GM23338 (cell line): ENCODE measurements around the gene RBM8A. TPM values are rescaled to one million over a fixed set of nuclear protein-coding genes. Genes with fewer than 3 reads are reported as not detected.
A peak's percentile ranks its signal among the peaks of the same experiment; 100 is the strongest.

Source experiments
- ATAC-seq: fragments of 200-7000 bp; cut with Tn5 transposase; 3 replicates; pipeline ENCODE4 v1.9.1; 2020
- DNase-seq: peaks from one replicate; pipeline ENCODE4 v3.0.0-alpha.2; 2015; ENCODE audit warnings: low spot score
- H2AFZ ChIP-seq: fragments of 200-600 bp; sonication (generic); 2 replicates; pipeline ENCODE4 v1.8.0; 2016; ENCODE audit warnings: antibody characterized with exemption, mild to moderate bottlenecking, moderate library complexity
- H3F3A ChIP-seq: fragments of 200-600 bp; sonication (generic); replicated peaks from 2 replicates; pipeline ENCODE4 v1.8.0; 2017; ENCODE audit warnings: antibody characterized with exemption, mixed run types, low read depth
- H3K27ac ChIP-seq: fragments of 200-600 bp; sonication (generic); 2 replicates; pipeline ENCODE4 v1.6.1; 2016; ENCODE audit warnings: low read depth
- H3K27me3 ChIP-seq: fragments of 200-600 bp; sonication (generic); 2 replicates; pipeline ENCODE4 v1.8.0; 2016; ENCODE audit warnings: mild to moderate bottlenecking, mixed run types, moderate library complexity; ENCODE audit not compliant: insufficient read depth
- H3K36me3 ChIP-seq: fragments of 200-600 bp; sonication (generic); 2 replicates; pipeline ENCODE4 v1.8.0; 2016; ENCODE audit warnings: mild to moderate bottlenecking; ENCODE audit not compliant: insufficient read depth
- H3K4me1 ChIP-seq: fragments of 200-600 bp; sonication (generic); 2 replicates; pipeline ENCODE4 v1.8.0; 2016; ENCODE audit warnings: mild to moderate bottlenecking, moderate library complexity; ENCODE audit not compliant: insufficient read depth
- H3K4me2 ChIP-seq: fragments of 200-600 bp; sonication (generic); 2 replicates; pipeline ENCODE4 v1.7.1; 2017; ENCODE audit warnings: mixed run types
- H3K4me3 ChIP-seq: fragments of 200-600 bp; sonication (generic); 2 replicates; pipeline ENCODE4 v1.6.1; 2016; ENCODE audit warnings: mixed run types
- H3K79me2 ChIP-seq: fragments of 200-600 bp; sonication (generic); replicated peaks from 2 replicates; pipeline ENCODE4 v1.8.0; 2017; ENCODE audit warnings: mild to moderate bottlenecking; ENCODE audit not compliant: insufficient read depth
- H3K9me2 ChIP-seq: fragments of 200-600 bp; sonication (generic); 2 replicates; pipeline ENCODE4 v1.8.0; 2017; ENCODE audit not compliant: insufficient read depth
- H4K20me1 ChIP-seq: fragments of 200-600 bp; sonication (generic); replicated peaks from 2 replicates; pipeline ENCODE4 v1.8.0; 2017; ENCODE audit warnings: mild to moderate bottlenecking; ENCODE audit not compliant: insufficient read depth
- H3K27ac Mint-ChIP-seq: 2 replicates; pipeline ENCODE4 v1.8.0; 2020; ENCODE audit warnings: inconsistent platforms, mild to moderate bottlenecking, moderate library complexity, mixed read lengths
- H3K27me3 Mint-ChIP-seq: 3 replicates; pipeline ENCODE4 v1.8.0; 2022; ENCODE audit warnings: low read depth, mild to moderate bottlenecking, moderate library complexity, mixed read lengths, inconsistent platforms; ENCODE audit not compliant: insufficient read depth, poor library complexity
- H3K36me3 Mint-ChIP-seq: 3 replicates; pipeline ENCODE4 v1.8.0; 2021; ENCODE audit warnings: low read depth, mild to moderate bottlenecking, inconsistent platforms, moderate library complexity, mixed read lengths
- H3K4me1 Mint-ChIP-seq: 3 replicates; pipeline ENCODE4 v1.8.0; 2020; ENCODE audit warnings: mild to moderate bottlenecking, inconsistent platforms, mixed read lengths
- H3K4me3 Mint-ChIP-seq: 3 replicates; pipeline ENCODE4 v1.8.0; 2021; ENCODE audit warnings: moderate library complexity, mild to moderate bottlenecking, inconsistent platforms, mixed read lengths
- H3K9me3 Mint-ChIP-seq: 3 replicates; pipeline ENCODE4 v1.8.0; 2020; ENCODE audit warnings: moderate library complexity, mild to moderate bottlenecking, inconsistent platforms, mixed read lengths
- CREB1 ChIP-seq: fragments of 250-450 bp; sonication (Bioruptor Pico); IDR thresholded peaks from 2 replicates; pipeline ENCODE4 v1.5.0; 2020; ENCODE audit warnings: low read depth, mild to moderate bottlenecking, moderate library complexity
- EZH2 ChIP-seq: fragments of 200-600 bp; sonication (generic); IDR thresholded peaks from one replicate; pipeline ENCODE4 v1.8.0; 2017; ENCODE audit warnings: antibody characterized with exemption, mild to moderate bottlenecking, low read depth; ENCODE audit not compliant: unreplicated experiment
- JUNB ChIP-seq: IDR thresholded peaks from one replicate; pipeline ENCODE4 v1.6.1; 2016; ENCODE audit warnings: antibody characterized with exemption; ENCODE audit not compliant: unreplicated experiment
- NANOG ChIP-seq: IDR thresholded peaks from 2 replicates; pipeline ENCODE4 v1.6.1; 2016; ENCODE audit warnings: antibody characterized with exemption, borderline replicate concordance
- POLR2AphosphoS5 ChIP-seq: IDR thresholded peaks from 2 replicates; pipeline ENCODE4 v1.6.1; 2016; ENCODE audit warnings: antibody characterized with exemption, low read depth
- polyA plus RNA-seq: library from polyadenylated mRNA; unstranded; fragments of >200 nt; fragmentation: Nextera tagmentation; extraction: Ambion mirVana; gene quantifications from 2 replicates; pipeline ENCODE4 v1.2.1, GENCODE V29; 2016
- total RNA-seq: library from RNA; depleted of rRNA; stranded (reverse); fragments of >200 nt; shearing (Covaris generic); gene quantifications from 2 replicates; pipeline ENCODE4 v1.2.3, GENCODE V29; 2014
- TF ChIP-seq, protein P1 (sequence below): IDR thresholded peaks from one replicate; pipeline ENCODE4 v1.6.1; 2018; ENCODE audit warnings: antibody characterized with exemption; ENCODE audit not compliant: unreplicated experiment

Gene RBM8A
- total and polyA plus RNA-seq, 2 experiments from 2014 or later, result 170 to 312 TPM

DNA sequence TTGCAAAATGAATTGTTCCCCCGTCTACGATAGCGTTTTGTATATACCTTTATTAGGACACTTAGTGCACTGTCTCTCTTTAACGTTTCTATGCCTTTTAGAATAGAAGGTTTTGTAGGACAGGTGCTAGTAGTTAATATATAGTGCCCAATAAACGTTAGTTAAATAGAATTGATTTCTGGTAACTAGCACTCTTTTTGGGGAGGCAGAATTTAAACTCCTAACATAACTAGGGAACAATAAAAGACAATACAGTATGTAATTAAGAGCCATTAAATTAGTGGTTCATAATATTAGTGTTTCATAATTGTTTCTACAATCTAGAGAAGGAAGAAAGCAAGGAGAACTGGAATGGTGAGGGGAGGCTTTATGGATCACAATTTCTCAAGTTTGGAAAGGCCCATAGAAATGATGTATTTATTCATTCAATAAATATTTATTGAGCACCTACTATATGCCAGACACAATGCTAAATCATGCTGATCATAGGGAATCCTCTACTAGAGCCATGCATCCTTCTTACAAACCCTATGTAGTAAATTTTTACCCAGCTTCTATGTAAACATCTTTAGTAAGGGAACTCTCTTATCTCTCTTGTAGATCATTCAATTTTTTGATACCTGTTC lies 37.9 kb upstream of the RBM8A start:
- H3K36me3 Mint-ChIP-seq, result peaks cover 3% of the 10 kb centered on the region; the same call in 1 of the 3 replicates
- Histone ChIP-seq H3K36me3 (no peaks in the 10 kb centered on the region), H4K20me1 (no peaks in the 10 kb centered on the region), H3K27ac (no peak overlapping the region), H3K4me3 (peak overlapping the region; percentile 53), H3K27me3 (peaks cover 38% of the 10 kb centered on the region), H3K9me2 (no peaks in the 10 kb centered on the region), H3F3A (0 out of 2 replicates have a peak, but pooled peaks cover 4% of the 10 kb centered on the region), H3K4me2 (peak overlapping the region; percentile 76), H2AFZ (peak overlapping the region; percentile 72), H3K79me2 (no peaks in the 10 kb centered on the region), H3K4me1 (peaks cover 23% of the 10 kb centered on the region)
- no peak for TF ChIP-seq JUNB
- TF ChIP-seq NANOG, result no peak
- TF ChIP-seq, protein P1, sequence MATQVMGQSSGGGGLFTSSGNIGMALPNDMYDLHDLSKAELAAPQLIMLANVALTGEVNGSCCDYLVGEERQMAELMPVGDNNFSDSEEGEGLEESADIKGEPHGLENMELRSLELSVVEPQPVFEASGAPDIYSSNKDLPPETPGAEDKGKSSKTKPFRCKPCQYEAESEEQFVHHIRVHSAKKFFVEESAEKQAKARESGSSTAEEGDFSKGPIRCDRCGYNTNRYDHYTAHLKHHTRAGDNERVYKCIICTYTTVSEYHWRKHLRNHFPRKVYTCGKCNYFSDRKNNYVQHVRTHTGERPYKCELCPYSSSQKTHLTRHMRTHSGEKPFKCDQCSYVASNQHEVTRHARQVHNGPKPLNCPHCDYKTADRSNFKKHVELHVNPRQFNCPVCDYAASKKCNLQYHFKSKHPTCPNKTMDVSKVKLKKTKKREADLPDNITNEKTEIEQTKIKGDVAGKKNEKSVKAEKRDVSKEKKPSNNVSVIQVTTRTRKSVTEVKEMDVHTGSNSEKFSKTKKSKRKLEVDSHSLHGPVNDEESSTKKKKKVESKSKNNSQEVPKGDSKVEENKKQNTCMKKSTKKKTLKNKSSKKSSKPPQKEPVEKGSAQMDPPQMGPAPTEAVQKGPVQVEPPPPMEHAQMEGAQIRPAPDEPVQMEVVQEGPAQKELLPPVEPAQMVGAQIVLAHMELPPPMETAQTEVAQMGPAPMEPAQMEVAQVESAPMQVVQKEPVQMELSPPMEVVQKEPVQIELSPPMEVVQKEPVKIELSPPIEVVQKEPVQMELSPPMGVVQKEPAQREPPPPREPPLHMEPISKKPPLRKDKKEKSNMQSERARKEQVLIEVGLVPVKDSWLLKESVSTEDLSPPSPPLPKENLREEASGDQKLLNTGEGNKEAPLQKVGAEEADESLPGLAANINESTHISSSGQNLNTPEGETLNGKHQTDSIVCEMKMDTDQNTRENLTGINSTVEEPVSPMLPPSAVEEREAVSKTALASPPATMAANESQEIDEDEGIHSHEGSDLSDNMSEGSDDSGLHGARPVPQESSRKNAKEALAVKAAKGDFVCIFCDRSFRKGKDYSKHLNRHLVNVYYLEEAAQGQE, result no peak
- TF ChIP-seq EZH2, result no peak
- peaks cover 43% of the 10 kb centered on the region for H3K27me3 Mint-ChIP-seq
- peaks cover 17% of the 10 kb centered on the region for H3K4me1 Mint-ChIP-seq
- H3K9me3 Mint-ChIP-seq, result peaks cover 7% of the 10 kb centered on the region; the same call in 2 of the 3 replicates
- ATAC-seq, result no peak
- H3K27ac Mint-ChIP-seq, result peak overlapping the region; percentile 38; the same call in 1 of the 2 replicates
- no peak for DNase-seq
- peak overlapping the region; percentile 92 for H3K4me3 Mint-ChIP-seq

DNA sequence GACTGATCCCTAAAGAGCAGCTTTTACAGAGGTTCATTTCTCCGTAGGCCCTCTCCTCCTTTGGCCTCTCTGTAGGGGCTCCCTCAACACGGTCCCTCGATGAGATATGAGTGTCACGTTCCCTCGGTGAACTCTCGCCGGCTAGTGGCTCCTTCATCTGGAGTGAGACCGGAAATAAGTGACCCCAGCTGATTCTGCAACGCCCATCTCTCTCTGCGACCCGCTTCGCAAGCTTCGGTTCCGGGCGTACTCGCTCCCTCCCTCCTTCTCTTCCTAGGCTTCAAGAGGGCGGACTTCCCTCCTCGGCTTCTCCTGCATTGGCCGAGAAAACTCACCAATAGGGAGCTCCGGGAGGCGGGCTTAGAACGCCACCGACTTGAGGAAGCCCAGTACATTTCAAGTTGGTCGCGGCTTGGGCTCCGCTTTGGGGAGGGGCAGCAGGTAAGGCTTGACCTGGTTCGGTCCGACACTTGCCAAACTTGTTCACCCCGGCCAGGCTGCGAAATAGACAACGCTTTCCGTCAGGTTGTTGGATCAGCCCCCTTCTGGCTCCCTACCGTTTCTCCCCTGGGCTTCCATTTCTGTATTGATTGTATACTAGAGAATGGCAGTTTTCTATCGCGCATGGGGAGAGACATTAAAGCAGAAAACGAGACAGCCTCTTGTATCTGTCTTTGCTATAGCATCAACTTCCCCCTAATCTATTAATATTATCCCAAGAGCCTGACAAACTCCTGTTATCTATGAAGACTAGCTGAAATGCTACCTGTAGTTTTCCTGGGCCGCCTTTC lies 37.2 kb upstream of the RBM8A start, which contains the start of the genes ANKRD34A and POLR3GL:
TSS of gene ANKRD34A (minus strand) at position 248 of the 791 bp plus-strand sequence. CDS start 2,816 bp downstream, outside the sequence.
TSS of gene POLR3GL (plus strand) at position 363 of the 791 bp plus-strand sequence. CDS start 10,176 bp downstream, outside the sequence.
- DNase-seq, result peak; percentile 99
- no peaks in the 10 kb centered on the region for H3K79me2 ChIP-seq
- Mint-ChIP-seq H3K9me3 (peaks cover 7% of the 10 kb centered on the region), H3K4me3 (peak within 1 kb of the TSS; percentile 92), H3K4me1 (peaks cover 19% of the 10 kb centered on the region), H3K27me3 (peaks cover 50% of the 10 kb centered on the region), H3K36me3 (peaks cover 3% of the 10 kb centered on the region; the same call in 2 of the 3 replicates), H3K27ac (peak within 1 kb of the TSS; percentile 38; the same call in 1 of the 2 replicates)
- no peaks in the 10 kb centered on the region for H3K9me2 ChIP-seq
- no peak within 1 kb of the TSS for H3K27ac ChIP-seq
- no peaks in the 10 kb centered on the region for H4K20me1 ChIP-seq
- ATAC-seq, result peak; percentile 77
- H3K4me2 ChIP-seq, result peak within 1 kb of the TSS; percentile 76
- H3K4me1 ChIP-seq, result peaks cover 23% of the 10 kb centered on the region
- H2AFZ ChIP-seq, result peak within 1 kb of the TSS; percentile 72
- 0 out of 2 replicates have a peak, but pooled peaks cover 4% of the 10 kb centered on the region for H3F3A ChIP-seq
- H3K4me3 ChIP-seq, result peak within 1 kb of the TSS; percentile 90
- no peak for TF ChIP-seq CREB1 (CRISPR knock-in tag)
- peak; percentile 69 for TF ChIP-seq POLR2AphosphoS5
- no peaks in the 10 kb centered on the region for H3K36me3 ChIP-seq
- H3K27me3 ChIP-seq, result peaks cover 45% of the 10 kb centered on the region
